Gastrocnemius medialis (tissue), 4 donors: Measurements from ENCODE around the gene C9orf43. TPM values are rescaled to one million over a fixed set of nuclear protein-coding genes. Genes with fewer than 3 reads are reported as not detected.

Source experiments
- ATAC-seq, 2 donors: fragments of 150-250 bp; one replicate each; pipeline ENCODE4 v1.9.1; 2016
- DNase-seq, 2 donors: peaks; one replicate each; pipeline ENCODE4 v3.0.0-alpha.2; 2019
- H3K27ac ChIP-seq, 4 donors: fragments of 200-600 bp; sonication (generic); 1 replicate in 1 of 4; 2 replicates in 3 of 4; pipeline ENCODE4 v1.5.1; 2016 to 2018; ENCODE audit warnings: mild to moderate bottlenecking in 2 of 4, moderate library complexity in 1 of 4
- H3K27me3 ChIP-seq, 3 donors: fragments of 200-600 bp; sonication (generic) in 2 of 3; 1 replicate in 1 of 3; 2 replicates in 2 of 3; pipeline versions ENCODE4 v1.5.1 to v1.6.0; 2016 to 2019; ENCODE audit warnings: mild to moderate bottlenecking in 1 of 3, moderate library complexity in 1 of 3
- H3K36me3 ChIP-seq, 2 donors: fragments of 200-600 bp; sonication (generic) in 1 of 2; one replicate each; pipeline ENCODE4 v1.5.1; 2017 to 2018
- H3K4me1 ChIP-seq, 2 donors: fragments of 200-600 bp; sonication (generic) in 1 of 2; one replicate each; pipeline ENCODE4 v1.5.1; 2016 to 2017; ENCODE audit warnings: mild to moderate bottlenecking in 2 of 2
- H3K4me3 ChIP-seq, 4 donors: fragments of 200-600 bp; sonication (generic) in 3 of 4; 1 replicate in 1 of 4; 2 replicates in 3 of 4; pipeline ENCODE4 v1.5.1; 2016 to 2019; ENCODE audit warnings: mild to moderate bottlenecking in 2 of 4
- H3K9me3 ChIP-seq, 3 donors: fragments of 200-600 bp; sonication (generic) in 2 of 3; 1 replicate in 1 of 3; 2 replicates in 2 of 3; pipeline ENCODE4 v1.5.1; 2016 to 2019
- POLR2A ChIP-seq, 2 donors: fragments of 450-650 bp; IDR thresholded peaks; one replicate each; pipeline ENCODE4 v1.6.1; 2017; ENCODE audit warnings: antibody characterized with exemption in 2 of 2, mild to moderate bottlenecking in 2 of 2, moderate library complexity in 2 of 2
- in situ Hi-C, 4 donors: fragments of 200-750 bp; cut with MboI; loops; one replicate each; pipeline versions ENCODE4 v1.15.0 to v1.8.0; 2017; ENCODE audit warnings: low sequenced_read_pairs in 4 of 4
- intact Hi-C: fragments of 100-400 bp; cut with DNase I; formaldehyde crosslinking; loops from one replicate; pipeline ENCODE4 v1.15.1; 2023; ENCODE audit warnings: low total_unique reads
- total RNA-seq, 4 donors: library from RNA; depleted of rRNA; stranded (reverse); fragments of >200 nt; gene quantifications; one replicate each; pipeline versions ENCODE4 v1.1.0 to v1.2.3, GENCODE V29; 2016
- TF ChIP-seq, protein P1 (sequence below), 5 experiments: fragments of 450-650 bp in 3 of 5; fragments of 200-600 bp in 2 of 5; sonication (generic) in 2 of 5; IDR thresholded peaks in 4 of 5; conservative IDR thresholded peaks in 1 of 5; 1 replicate in 4 of 5; 2 replicates in 1 of 5; pipeline ENCODE4 v1.5.1; 2016 to 2019; ENCODE audit warnings: antibody characterized with exemption in 5 of 5, mild to moderate bottlenecking in 3 of 5, moderate library complexity in 3 of 5

The C9orf43 gene
- total RNA-seq, 4 donors from 2014 or later, result not detected

- TF ChIP-seq POLR2A (IDR thresholded peaks at IDR 0.05), result no peak
- TF ChIP-seq, protein P1, sequence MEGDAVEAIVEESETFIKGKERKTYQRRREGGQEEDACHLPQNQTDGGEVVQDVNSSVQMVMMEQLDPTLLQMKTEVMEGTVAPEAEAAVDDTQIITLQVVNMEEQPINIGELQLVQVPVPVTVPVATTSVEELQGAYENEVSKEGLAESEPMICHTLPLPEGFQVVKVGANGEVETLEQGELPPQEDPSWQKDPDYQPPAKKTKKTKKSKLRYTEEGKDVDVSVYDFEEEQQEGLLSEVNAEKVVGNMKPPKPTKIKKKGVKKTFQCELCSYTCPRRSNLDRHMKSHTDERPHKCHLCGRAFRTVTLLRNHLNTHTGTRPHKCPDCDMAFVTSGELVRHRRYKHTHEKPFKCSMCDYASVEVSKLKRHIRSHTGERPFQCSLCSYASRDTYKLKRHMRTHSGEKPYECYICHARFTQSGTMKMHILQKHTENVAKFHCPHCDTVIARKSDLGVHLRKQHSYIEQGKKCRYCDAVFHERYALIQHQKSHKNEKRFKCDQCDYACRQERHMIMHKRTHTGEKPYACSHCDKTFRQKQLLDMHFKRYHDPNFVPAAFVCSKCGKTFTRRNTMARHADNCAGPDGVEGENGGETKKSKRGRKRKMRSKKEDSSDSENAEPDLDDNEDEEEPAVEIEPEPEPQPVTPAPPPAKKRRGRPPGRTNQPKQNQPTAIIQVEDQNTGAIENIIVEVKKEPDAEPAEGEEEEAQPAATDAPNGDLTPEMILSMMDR (IDR thresholded peaks at IDR 0.05 in 4 of 5, conservative IDR thresholded peaks at IDR 0.05 in 1 of 5), result no peak
- Histone ChIP-seq H3K4me3 (no peak overlapping the region), H3K9me3 (no peaks in the 10 kb centered on the region), H3K4me1 (peaks cover 0 to 5% of the 10 kb centered on the region in 2 donors), H3K27me3 (no peaks in the 10 kb centered on the region), H3K36me3 (peaks cover 0 to 4% of the 10 kb centered on the region in 2 donors), H3K27ac (no peak overlapping the region)
- in situ Hi-C loops (no loop called here), intact Hi-C loops (no loop called here)
- ATAC-seq, result no peak
- no peak for DNase-seq
Observed at GRCh38 chr9:113368348-113368981, 42.1 kb upstream of the C9orf43 start.

DNA sequence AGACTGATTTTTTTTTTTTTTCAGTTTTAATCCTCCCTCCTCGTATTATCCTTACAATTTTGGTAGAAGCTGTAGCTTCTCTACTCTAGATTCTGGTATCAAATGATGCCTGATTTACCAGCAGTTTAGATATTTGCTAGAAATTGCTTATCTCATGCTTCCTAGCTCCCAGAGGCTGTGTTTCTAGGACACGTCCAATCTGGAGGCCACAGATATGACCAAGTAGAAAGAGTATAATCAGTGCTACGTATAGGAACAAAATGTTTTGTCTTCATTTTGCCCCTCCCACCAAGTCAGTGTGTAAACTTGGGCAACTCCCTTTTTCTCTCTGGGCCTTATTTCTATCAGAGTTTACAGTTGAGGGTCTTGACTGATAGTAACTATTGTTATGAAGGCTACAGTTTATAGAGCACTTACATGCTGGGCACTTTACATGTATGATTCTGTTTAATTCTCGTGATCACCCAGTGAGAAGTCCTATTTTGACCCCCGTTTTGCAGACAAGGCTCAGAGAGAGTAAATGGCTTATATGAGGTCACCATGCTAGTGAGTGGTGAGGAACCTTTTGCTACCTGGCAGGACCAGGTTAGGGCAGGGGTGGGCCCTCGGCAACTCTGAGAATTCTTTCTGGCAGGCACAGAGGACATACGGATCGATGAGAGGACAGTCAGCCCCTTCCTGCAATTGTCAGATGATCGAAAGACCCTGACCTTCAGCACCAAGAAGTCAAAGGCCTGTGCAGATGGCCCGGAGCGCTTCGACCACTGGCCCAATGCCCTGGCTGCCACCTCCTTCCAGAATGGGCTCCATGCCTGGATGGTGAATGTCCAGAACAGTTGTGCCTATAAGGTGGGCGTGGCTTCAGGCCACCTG is 41.3 kb upstream of the C9orf43 start:
- Histone ChIP-seq H3K9me3 (no peaks in the 10 kb centered on the region), H3K4me3 (no peak overlapping the region), H3K27ac (no peak overlapping the region), H3K36me3 (peaks cover 0 to 11% of the 10 kb centered on the region in 2 donors), H3K27me3 (no peaks in the 10 kb centered on the region), H3K4me1 (peaks cover 0 to 5% of the 10 kb centered on the region in 2 donors)
- intact Hi-C loops (no loop called here), in situ Hi-C loops (no loop called here)
- peak in 1 of 2 donors; percentile 17 for DNase-seq
- no peak for ATAC-seq
- no peak for TF ChIP-seq POLR2A (IDR thresholded peaks at IDR 0.05)
- TF ChIP-seq, protein P1 (IDR thresholded peaks at IDR 0.05 in 4 of 5, conservative IDR thresholded peaks at IDR 0.05 in 1 of 5), result no peak

- in situ Hi-C loops, result no loop called here
- intact Hi-C loops, result no loop called here
- DNase-seq, result no peak
- no peak for ATAC-seq
- peaks cover 0 to 13% of the 10 kb centered on the region in 2 donors for H3K36me3 ChIP-seq
- TF ChIP-seq, protein P1 (IDR thresholded peaks at IDR 0.05 in 4 of 5, conservative IDR thresholded peaks at IDR 0.05 in 1 of 5), result no peak
- TF ChIP-seq POLR2A (IDR thresholded peaks at IDR 0.05), result no peak
- H3K4me3 ChIP-seq, result no peak overlapping the region
- H3K27me3 ChIP-seq, result no peaks in the 10 kb centered on the region
- H3K4me1 ChIP-seq, result peaks cover 0 to 5% of the 10 kb centered on the region in 2 donors
- no peak overlapping the region for H3K27ac ChIP-seq
- no peaks in the 10 kb centered on the region for H3K9me3 ChIP-seq
Observed at GRCh38 chr9:113369855-113370140, 40.7 kb upstream of the C9orf43 start.

GRCh38 chr9:113370806-113371325 is 39.7 kb upstream of the C9orf43 start:
- in situ Hi-C loops, result no loop called here

More at GRCh38 chr9:113370806-113371325, 39.7 kb upstream of the C9orf43 start:
- H3K36me3 ChIP-seq, result peaks cover 0 to 13% of the 10 kb centered on the region in 2 donors
- TF ChIP-seq POLR2A (IDR thresholded peaks at IDR 0.05), result no peak
- TF ChIP-seq, protein P1 (IDR thresholded peaks at IDR 0.05 in 4 of 5, conservative IDR thresholded peaks at IDR 0.05 in 1 of 5), result no peak
- DNase-seq, result no peak
- no peak overlapping the region for H3K4me3 ChIP-seq
- no peak overlapping the region for H3K27ac ChIP-seq
- intact Hi-C loops, result no loop called here
- H3K27me3 ChIP-seq, result no peaks in the 10 kb centered on the region
- no peak for ATAC-seq
- H3K4me1 ChIP-seq, result peaks cover 4 to 10% of the 10 kb centered on the region in 2 donors
- H3K9me3 ChIP-seq, result no peaks in the 10 kb centered on the region
